Non-pigmented ciliary epithelial cell (primary cell): ENCODE results near the gene NEK1.
"Not testable (repeated sequence)": the region's sequence is repeated elsewhere in the genome, so short reads cannot be mapped to it uniquely, and the experiment has no call there.

Experiments used
- DNase-seq: peaks from one replicate; pipeline ENCODE4 v3.0.0-alpha.2; 2010; ENCODE audit warnings: low read depth

NEK1 gene

GRCh38 chr4:169494234-169494633 lies 118.1 kb downstream of the NEK1 start:
- not testable (repeated sequence) for DNase-seq

GRCh38 chr4:169493164-169493524 lies 119.2 kb downstream of the NEK1 start:
- no peak for DNase-seq

GRCh38 chr4:169492436-169493163 lies 119.8 kb downstream of the NEK1 start:
- DNase-seq: no peak

- DNase-seq: no peak
Observed at GRCh38 chr4:169491211-169491610, 121.2 kb downstream of the NEK1 start.

- DNase-seq: no peak
Observed at GRCh38 chr4:169489306-169489705, 123.1 kb downstream of the NEK1 start.

GRCh38 chr4:169485791-169486742 lies 126.3 kb downstream of the NEK1 start:
- DNase-seq: no peak

- DNase-seq: no peak
Observed at GRCh38 chr4:169485086-169485485, 127.3 kb downstream of the NEK1 start.

- no peak for DNase-seq
Observed at GRCh38 chr4:169484485-169484884, 127.9 kb downstream of the NEK1 start.

GRCh38 chr4:169464080-169464479 lies 148.3 kb downstream of the NEK1 start:
- DNase-seq: no peak

- DNase-seq: no peak
Observed at GRCh38 chr4:169460081-169460480, 152.3 kb downstream of the NEK1 start.

GRCh38 chr4:169458575-169458974 lies 153.8 kb downstream of the NEK1 start:
- DNase-seq: no peak

- not testable (repeated sequence) for DNase-seq
Observed at GRCh38 chr4:169452644-169453043, 159.7 kb downstream of the NEK1 start.

- not testable (repeated sequence) for DNase-seq
Observed at GRCh38 chr4:169448935-169449334, 163.4 kb downstream of the NEK1 start.

GRCh38 chr4:169446824-169447223 lies 165.6 kb downstream of the NEK1 start:
- DNase-seq: no peak

- no peak for DNase-seq
Observed at GRCh38 chr4:169443748-169444147, 168.6 kb downstream of the NEK1 start.

- no peak for DNase-seq
Observed at GRCh38 chr4:169440446-169440845, 171.9 kb downstream of the NEK1 start.

GRCh38 chr4:169439244-169439643 lies 173.1 kb downstream of the NEK1 start:
- DNase-seq: no peak

- no peak for DNase-seq
Observed at GRCh38 chr4:169438057-169438480, 174.3 kb downstream of the NEK1 start.

GRCh38 chr4:169437299-169438047 lies 174.9 kb downstream of the NEK1 start:
- DNase-seq: no peak

GRCh38 chr4:169436734-169437133 lies 175.6 kb downstream of the NEK1 start:
- DNase-seq: no peak

GRCh38 chr4:169428376-169428775 lies 184.0 kb downstream of the NEK1 start:
- no peak for DNase-seq

GRCh38 chr4:169427727-169428126 lies 184.7 kb downstream of the NEK1 start:
- not testable (repeated sequence) for DNase-seq
